Right ventricle myocardium inferior (tissue), 1 donor: Measurements from ENCODE around the gene RPS27. TPM values are rescaled to one million over a fixed set of nuclear protein-coding genes. Genes with fewer than 3 reads are reported as not detected.
A peak's percentile ranks its signal among the peaks of the same experiment; 100 is the strongest.

ENCODE experiments used
- ATAC-seq: fragments of 200-7000 bp; cut with Tn5 transposase; one replicate; pipeline ENCODE4 v1.9.1; 2020; ENCODE audit warnings: mild to moderate bottlenecking, moderate library complexity
- DNase-seq: peaks from one replicate; pipeline ENCODE4 v3.0.0; 2021; ENCODE audit errors: missing footprints
- intact Hi-C: fragments of 100-400 bp; cut with DNase I; formaldehyde crosslinking; loops from one replicate; pipeline ENCODE4 v1.11.0; 2022
- total RNA-seq: library from RNA; stranded (reverse); fragmentation: NEBNext Ultra II Directional; extraction: Animal tissue kit (Norgen Biotek cat#: 25700); gene quantifications from one replicate; pipeline ENCODE4 v1.2.1, GENCODE V29; 2021
- donor health status: DM: no; HTN: yes; CAD: no; lungs with severe emphysema.

Gene RPS27
- total RNA-seq, 1 donor from 2014 or later = 984 TPM

- DNase-seq (peak; percentile 100), ATAC-seq (peak; percentile 91)
- intact Hi-C loops = loop anchor here (5.0 kb wide), 1 partner anchor 161 kb away; no protein-coding TSS in a partner anchor
Observed at GRCh38 chr1:153958111-153958960, 32.2 kb upstream of the RPS27 start, which contains the start of gene CRTC2. Gene CRTC2, minus strand, starts transcription at chr1:153958612. Its CDS starts 115 bp downstream, at chr1:153958497.

GRCh38 chr1:153958961-153959260, 31.7 kb upstream of the RPS27 start:
- DNase-seq (no peak), ATAC-seq (no peak)
- intact Hi-C loops = loop anchor here (5.0 kb wide), 1 partner anchor 162 kb away; no protein-coding TSS in a partner anchor

- intact Hi-C loops = loop anchor here (5.0 kb wide), 1 partner anchor 162 kb away; no protein-coding TSS in a partner anchor
- DNase-seq (no peak), ATAC-seq (no peak)
Observed at GRCh38 chr1:153959454-153959853, 31.1 kb upstream of the RPS27 start.

- no peak for DNase-seq
- no peak for ATAC-seq
- intact Hi-C loops = no loop called here
Observed at GRCh38 chr1:153960206-153960605, 30.4 kb upstream of the RPS27 start.

GRCh38 chr1:153961421-153961820, 29.1 kb upstream of the RPS27 start:
- no peak for DNase-seq
- no peak for ATAC-seq
- intact Hi-C loops = no loop called here

- DNase-seq (peak; percentile 75), ATAC-seq (no peak)
- intact Hi-C loops = no loop called here
Observed at GRCh38 chr1:153962088-153963029, 28.2 kb upstream of the RPS27 start.

GRCh38 chr1:153963030-153963849, 27.3 kb upstream of the RPS27 start, which contains the start of gene SLC39A1:
Gene SLC39A1, minus strand, starts transcription at chr1:153963537. Its CDS starts 822 bp downstream, at chr1:153962715.
- ATAC-seq (peak; percentile 82), DNase-seq (peak; percentile 99)
- intact Hi-C loops = no loop called here

GRCh38 chr1:153963850-153964331, 26.7 kb upstream of the RPS27 start:
- ATAC-seq (no peak), DNase-seq (peak; percentile 43)
- intact Hi-C loops = no loop called here

- intact Hi-C loops = loop anchor here (1.0 kb wide), 1 partner anchor 40 kb away; no protein-coding TSS in a partner anchor
- DNase-seq (peak; percentile 95), ATAC-seq (peak; percentile 88)
Observed at GRCh38 chr1:153967107-153967999, 23.2 kb upstream of the RPS27 start, which contains the start of gene CREB3L4. Gene CREB3L4, plus strand, starts transcription at chr1:153967902. Its CDS starts 624 bp downstream, at chr1:153968526.

- intact Hi-C loops = loop anchor here (1.0 kb wide), 1 partner anchor 41 kb away; no protein-coding TSS in a partner anchor
- ATAC-seq = no peak
- no peak for DNase-seq
Observed at GRCh38 chr1:153968000-153968363, 22.6 kb upstream of the RPS27 start.

GRCh38 chr1:153968408-153968807, 22.2 kb upstream of the RPS27 start:
- ATAC-seq = no peak
- no peak for DNase-seq
- intact Hi-C loops = no loop called here

GRCh38 chr1:153968972-153969371, 21.6 kb upstream of the RPS27 start:
- ATAC-seq = no peak
- intact Hi-C loops = no loop called here
- no peak for DNase-seq

GRCh38 chr1:153970346-153970745, 20.2 kb upstream of the RPS27 start:
- DNase-seq (no peak), ATAC-seq (no peak)
- intact Hi-C loops = no loop called here

- no peak for DNase-seq
- ATAC-seq = no peak
- intact Hi-C loops = no loop called here
Observed at GRCh38 chr1:153973071-153973470, 17.5 kb upstream of the RPS27 start.

GRCh38 chr1:153973525-153973924, 17.0 kb upstream of the RPS27 start:
- DNase-seq (no peak), ATAC-seq (no peak)
- intact Hi-C loops = no loop called here

GRCh38 chr1:153976819-153977249, 13.7 kb upstream of the RPS27 start:
- intact Hi-C loops = no loop called here
- ATAC-seq (peak; percentile 27), DNase-seq (no peak)
